ENCODE results near the gene DYDC1.
"Not testable (repeated sequence)": the region's sequence is repeated elsewhere in the genome, so short reads cannot be mapped to it uniquely, and the experiment has no call there.

The DYDC1 gene

GRCh38 chr10:80344276-80344675, 12.3 kb downstream of the DYDC1 start:
- no peak for DNase-seq (ENCODE audit: low spot score)

- DNase-seq (ENCODE audit: low spot score) = no peak
Observed at GRCh38 chr10:80333983-80334382, 22.6 kb downstream of the DYDC1 start.

GRCh38 chr10:80324891-80325364, 31.6 kb downstream of the DYDC1 start:
- no peak for DNase-seq (ENCODE audit: low spot score)

GRCh38 chr10:80324086-80324485, 32.5 kb downstream of the DYDC1 start:
- DNase-seq (ENCODE audit: low spot score) = peak; percentile 59

GRCh38 chr10:80323311-80323710, 33.2 kb downstream of the DYDC1 start:
- no peak for DNase-seq (ENCODE audit: low spot score)

GRCh38 chr10:80322711-80323110, 33.8 kb downstream of the DYDC1 start:
- no peak for DNase-seq (ENCODE audit: low spot score)

GRCh38 chr10:80322158-80322557, 34.4 kb downstream of the DYDC1 start:
- DNase-seq (ENCODE audit: low spot score) = no peak

GRCh38 chr10:80321183-80321582, 35.4 kb downstream of the DYDC1 start:
- no peak for DNase-seq (ENCODE audit: low spot score)

GRCh38 chr10:80320377-80320776, 36.2 kb downstream of the DYDC1 start:
- no peak for DNase-seq (ENCODE audit: low spot score)

GRCh38 chr10:80319725-80320290, 36.7 kb downstream of the DYDC1 start:
- no peak for DNase-seq (ENCODE audit: low spot score)

GRCh38 chr10:80319318-80319717, 37.2 kb downstream of the DYDC1 start:
- DNase-seq (ENCODE audit: low spot score) = no peak

GRCh38 chr10:80318742-80319141, 37.8 kb downstream of the DYDC1 start:
- no peak for DNase-seq (ENCODE audit: low spot score)

GRCh38 chr10:80315391-80315790, 41.2 kb downstream of the DYDC1 start:
- DNase-seq (ENCODE audit: low spot score) = no peak

- DNase-seq (ENCODE audit: low spot score) = no peak
Observed at GRCh38 chr10:80313523-80313922, 43.0 kb downstream of the DYDC1 start.

- not testable (repeated sequence) for DNase-seq (ENCODE audit: low spot score)
Observed at GRCh38 chr10:80305989-80306388, 50.6 kb downstream of the DYDC1 start.

GRCh38 chr10:80296942-80297341, 59.6 kb downstream of the DYDC1 start:
- no peak for DNase-seq (ENCODE audit: low spot score)

GRCh38 chr10:80292607-80293239, 63.8 kb downstream of the DYDC1 start:
- no peak for DNase-seq (ENCODE audit: low spot score)

GRCh38 chr10:80290474-80291220, 65.9 kb downstream of the DYDC1 start:
- no peak for DNase-seq (ENCODE audit: low spot score)

- DNase-seq (ENCODE audit: low spot score) = no peak
Observed at GRCh38 chr10:80289451-80290287, 66.9 kb downstream of the DYDC1 start, which contains the start of gene MAT1A. MAT1A (minus strand) TSS chr10:80289658; CDS start chr10:80289423, 235 bp downstream.

- no peak for DNase-seq (ENCODE audit: low spot score)
Observed at GRCh38 chr10:80288849-80289248, 67.7 kb downstream of the DYDC1 start.
